LNCAP (cell line): ENCODE data around the gene CDC14A.

Experiments used
- CTCF ChIP-seq: fragments of 450-650 bp; IDR thresholded peaks from 2 replicates; pipeline ENCODE4 v1.5.1; 2017; ENCODE audit warnings: mild to moderate bottlenecking

The CDC14A gene

GRCh38 chr1:100309863-100310262 lies 42.4 kb upstream of the CDC14A start:
- TF ChIP-seq CTCF = no peak

- TF ChIP-seq CTCF = no peak
These were observed 38.9 kb upstream of the CDC14A start for GRCh38 chr1:100313382-100313781.

- TF ChIP-seq CTCF = no peak
These were observed 35.7 kb upstream of the CDC14A start for GRCh38 chr1:100316622-100317021.

GRCh38 chr1:100320311-100321099 lies 31.8 kb upstream of the CDC14A start:
- no peak for TF ChIP-seq CTCF

- TF ChIP-seq CTCF = no peak
These were observed 31.2 kb upstream of the CDC14A start for GRCh38 chr1:100321100-100321493.

GRCh38 chr1:100321506-100321905 lies 30.8 kb upstream of the CDC14A start:
- no peak for TF ChIP-seq CTCF

GRCh38 chr1:100322436-100323211 lies 29.7 kb upstream of the CDC14A start:
- TF ChIP-seq CTCF = no peak
